ENCODE results near the gene CFAP54. TPM values are rescaled to one million over a fixed set of nuclear protein-coding genes. Genes with fewer than 3 reads are reported as not detected.
"Not testable (repeated sequence)": the region's sequence is repeated elsewhere in the genome, so short reads cannot be mapped to it uniquely, and the experiment has no call there.

The CFAP54 gene
- total RNA-seq, 2 experiments from 2014 or later = 0.38 to 0.64 TPM

GRCh38 chr12:96483116-96483515 lies 6.3 kb upstream of the CFAP54 start:
- Mint-ChIP-seq H3K36me3 (ENCODE audit: low read depth) (no peaks in the 10 kb centered on the region), H3K27ac (no peak overlapping the region), H3K4me3 (no peak overlapping the region), H3K4me1 (ENCODE audit: low read depth) (peaks cover 21% of the 10 kb centered on the region), H3K9me3 (no peaks in the 10 kb centered on the region), H3K27me3 (ENCODE audit: low read depth) (no peaks in the 10 kb centered on the region)
- intact Hi-C loops (cut with micrococcal nuclease) = loop anchor here (10.0 kb wide), 1 partner anchor 628 kb away; the partner anchor contains the start of gene SNRPF
- no peak for DNase-seq
- CTCF ChIA-PET = interaction anchor here (0.5 kb wide), 1 partner anchor 48 kb away, joined by 3 read pairs; no protein-coding TSS in a partner anchor

GRCh38 chr12:96486751-96487613 lies 2.4 kb upstream of the CFAP54 start:
- Mint-ChIP-seq H3K4me1 (ENCODE audit: low read depth) (peaks cover 28% of the 10 kb centered on the region), H3K27me3 (ENCODE audit: low read depth) (no peaks in the 10 kb centered on the region), H3K9me3 (no peaks in the 10 kb centered on the region), H3K27ac (no peak overlapping the region), H3K36me3 (ENCODE audit: low read depth) (no peaks in the 10 kb centered on the region), H3K4me3 (no peak overlapping the region)
- intact Hi-C loops (cut with micrococcal nuclease) = loop anchor here (5.0 to 10.0 kb wide), 2 partner anchors 230 to 632 kb away; partner anchors contain the start of gene SNRPF
- CTCF ChIA-PET = interaction anchor here (1.0 to 1.2 kb wide), 2 partner anchors 32 to 426 kb away, joined by 3 read pairs; no protein-coding TSS in a partner anchor
- DNase-seq = no peak

GRCh38 chr12:96487634-96488033 lies 1.7 kb upstream of the CFAP54 start:
- Mint-ChIP-seq H3K27ac (no peak overlapping the region), H3K4me1 (ENCODE audit: low read depth) (peaks cover 28% of the 10 kb centered on the region)

GRCh38 chr12:96493106-96493505 lies 3.7 kb downstream of the CFAP54 start:
- H3K4me3 Mint-ChIP-seq = no peak overlapping the region
- no peaks in the 10 kb centered on the region for H3K9me3 Mint-ChIP-seq
- H3K27ac Mint-ChIP-seq = no peak overlapping the region
- H3K27me3 Mint-ChIP-seq (ENCODE audit: low read depth) = no peaks in the 10 kb centered on the region
- no peak for DNase-seq
- CTCF ChIA-PET = interaction anchor here (0.7 to 0.8 kb wide), 2 partner anchors 24 to 478 kb away, joined by 3 to 5 read pairs; no protein-coding TSS in a partner anchor
- H3K4me1 Mint-ChIP-seq (ENCODE audit: low read depth) = peaks cover 11% of the 10 kb centered on the region
- H3K36me3 Mint-ChIP-seq (ENCODE audit: low read depth) = no peaks in the 10 kb centered on the region
- intact Hi-C loops (cut with micrococcal nuclease) = no loop called here

More at GRCh38 chr12:96487634-96488033, 1.7 kb upstream of the CFAP54 start:
- Mint-ChIP-seq H3K4me3 (no peak overlapping the region), H3K27me3 (ENCODE audit: low read depth) (no peaks in the 10 kb centered on the region), H3K9me3 (no peaks in the 10 kb centered on the region), H3K36me3 (ENCODE audit: low read depth) (no peaks in the 10 kb centered on the region)
- no peak for DNase-seq
- CTCF ChIA-PET = no interaction called here
- intact Hi-C loops (cut with micrococcal nuclease) = loop anchor here (5.0 to 10.0 kb wide), 2 partner anchors 230 to 633 kb away; partner anchors contain the start of gene SNRPF

GRCh38 chr12:96494154-96494553 lies 4.8 kb downstream of the CFAP54 start:
- CTCF ChIA-PET; DNase-seq; H3K27ac Mint-ChIP-seq; H3K4me1 Mint-ChIP-seq (ENCODE audit: low read depth); H3K36me3 Mint-ChIP-seq (ENCODE audit: low read depth); intact Hi-C loops (cut with micrococcal nuclease); H3K27me3 Mint-ChIP-seq (ENCODE audit: low read depth); H3K9me3 Mint-ChIP-seq; H3K4me3 Mint-ChIP-seq: not testable (repeated sequence)

GRCh38 chr12:96495155-96495554 lies 5.8 kb downstream of the CFAP54 start:
- intact Hi-C loops (cut with micrococcal nuclease) = no loop called here
- Mint-ChIP-seq H3K27ac (no peak overlapping the region), H3K27me3 (ENCODE audit: low read depth) (no peaks in the 10 kb centered on the region), H3K4me1 (ENCODE audit: low read depth) (peaks cover 7% of the 10 kb centered on the region), H3K4me3 (no peak overlapping the region), H3K36me3 (ENCODE audit: low read depth) (no peaks in the 10 kb centered on the region), H3K9me3 (no peaks in the 10 kb centered on the region)
- DNase-seq = no peak
- CTCF ChIA-PET = interaction anchor here (0.6 kb wide), 1 partner anchor 383 kb away, joined by 3 read pairs; no protein-coding TSS in a partner anchor

- Mint-ChIP-seq H3K27me3 (ENCODE audit: low read depth) (no peaks in the 10 kb centered on the region), H3K4me3 (no peak overlapping the region), H3K36me3 (ENCODE audit: low read depth) (no peaks in the 10 kb centered on the region), H3K9me3 (no peaks in the 10 kb centered on the region), H3K27ac (no peak overlapping the region), H3K4me1 (ENCODE audit: low read depth) (peaks cover 8% of the 10 kb centered on the region)
- intact Hi-C loops (cut with micrococcal nuclease) = no loop called here
- CTCF ChIA-PET = no interaction called here
- no peak for DNase-seq
Observed at GRCh38 chr12:96495841-96496545, 6.6 kb downstream of the CFAP54 start.

- no peaks in the 10 kb centered on the region for H3K36me3 Mint-ChIP-seq (ENCODE audit: low read depth)
- no peak overlapping the region for H3K27ac Mint-ChIP-seq
- CTCF ChIA-PET = interaction anchor here (0.6 to 1.5 kb wide), 5 partner anchors 8 to 106 kb away, joined by 3 to 9 read pairs (median 5); partner anchors contain the start of gene CFAP54
- no peaks in the 10 kb centered on the region for H3K9me3 Mint-ChIP-seq
- peaks cover 18% of the 10 kb centered on the region for H3K4me1 Mint-ChIP-seq (ENCODE audit: low read depth)
- intact Hi-C loops (cut with micrococcal nuclease) = no loop called here
- no peak overlapping the region for H3K4me3 Mint-ChIP-seq
- no peak for DNase-seq
- H3K27me3 Mint-ChIP-seq (ENCODE audit: low read depth) = no peaks in the 10 kb centered on the region
Observed at GRCh38 chr12:96496944-96497343, 7.6 kb downstream of the CFAP54 start.

- no peaks in the 10 kb centered on the region for H3K9me3 Mint-ChIP-seq
- H3K27me3 Mint-ChIP-seq (ENCODE audit: low read depth) = no peaks in the 10 kb centered on the region
- no peak overlapping the region for H3K4me3 Mint-ChIP-seq
- intact Hi-C loops (cut with micrococcal nuclease) = no loop called here
- no peak overlapping the region for H3K27ac Mint-ChIP-seq
- no peaks in the 10 kb centered on the region for H3K36me3 Mint-ChIP-seq (ENCODE audit: low read depth)
- CTCF ChIA-PET = interaction anchor here (1.4 to 1.5 kb wide), 2 partner anchors 9 to 96 kb away, joined by 8 to 9 read pairs; partner anchors contain the start of gene CFAP54
- no peak for DNase-seq
- peaks cover 24% of the 10 kb centered on the region for H3K4me1 Mint-ChIP-seq (ENCODE audit: low read depth)
Observed at GRCh38 chr12:96497855-96498254, 8.5 kb downstream of the CFAP54 start.

- DNase-seq = peak; percentile 28
- CTCF ChIA-PET = interaction anchor here (0.5 to 0.8 kb wide), 2 partner anchors 11 to 45 kb away, joined by 3 to 4 read pairs; partner anchors contain the start of gene CFAP54
- H3K27ac Mint-ChIP-seq = peak overlapping the region; percentile 74
- no peaks in the 10 kb centered on the region for H3K27me3 Mint-ChIP-seq (ENCODE audit: low read depth)
- H3K9me3 Mint-ChIP-seq = no peaks in the 10 kb centered on the region
- no peaks in the 10 kb centered on the region for H3K36me3 Mint-ChIP-seq (ENCODE audit: low read depth)
- intact Hi-C loops (cut with micrococcal nuclease) = loop anchor here (1.0 to 5.0 kb wide), 3 partner anchors 11 to 438 kb away; partner anchors contain the start of gene CFAP54
- peaks cover 31% of the 10 kb centered on the region for H3K4me1 Mint-ChIP-seq (ENCODE audit: low read depth)
- H3K4me3 Mint-ChIP-seq = no peak overlapping the region
Observed at GRCh38 chr12:96500693-96501092, 11.3 kb downstream of the CFAP54 start.

- intact Hi-C loops (cut with micrococcal nuclease) = loop anchor here (1.0 to 5.0 kb wide), 3 partner anchors 12 to 439 kb away; partner anchors contain the start of gene CFAP54
- peak; percentile 44 for DNase-seq
- peak overlapping the region; percentile 74 for H3K27ac Mint-ChIP-seq
- CTCF ChIA-PET = interaction anchor here (0.5 to 3.4 kb wide), 5 partner anchors 12 to 67 kb away, joined by 3 to 25 read pairs (median 4); partner anchors contain the start of gene CFAP54
- H3K36me3 Mint-ChIP-seq (ENCODE audit: low read depth) = no peaks in the 10 kb centered on the region
- H3K27me3 Mint-ChIP-seq (ENCODE audit: low read depth) = no peaks in the 10 kb centered on the region
- H3K9me3 Mint-ChIP-seq = no peaks in the 10 kb centered on the region
- peaks cover 31% of the 10 kb centered on the region for H3K4me1 Mint-ChIP-seq (ENCODE audit: low read depth)
- H3K4me3 Mint-ChIP-seq = no peak overlapping the region
Observed at GRCh38 chr12:96501133-96501761, 11.9 kb downstream of the CFAP54 start.

All from activated naive CD4-positive, alpha-beta T cell treated with anti-CD3 and anti-CD28 coated beads for 36 hours (primary cell).